Tibial nerve (tissue), 4 donors: Measurements from ENCODE around the gene PLEKHG5. TPM values are rescaled to one million over a fixed set of nuclear protein-coding genes. Genes with fewer than 3 reads are reported as not detected.
"Not testable (repeated sequence)": the region's sequence is repeated elsewhere in the genome, so short reads cannot be mapped to it uniquely, and the experiment has no call there.

Experiments
- DNase-seq, 2 donors: peaks; one replicate each; pipeline ENCODE4 v3.0.0-alpha.2; 2019; ENCODE audit warnings: low spot score in 2 of 2
- H3K27ac ChIP-seq, 4 donors: fragments of 200-600 bp; sonication (generic) in 3 of 4; one replicate each; pipeline ENCODE4 v1.5.1; 2017 to 2019; ENCODE audit warnings: mild to moderate bottlenecking in 1 of 4
- H3K27me3 ChIP-seq, 2 donors: fragments of 200-600 bp; sonication (generic) in 1 of 2; one replicate each; pipeline versions ENCODE4 v1.5.1 to v1.6.0; 2017 to 2019
- H3K36me3 ChIP-seq, 3 donors: fragments of 200-600 bp; sonication (generic); one replicate each; pipeline ENCODE4 v1.5.1; 2018 to 2019
- H3K4me1 ChIP-seq, 4 donors: fragments of 200-600 bp; sonication (generic) in 3 of 4; one replicate each; pipeline ENCODE4 v1.5.1; 2017 to 2019
- H3K4me3 ChIP-seq, 4 donors: fragments of 200-600 bp; sonication (generic) in 3 of 4; one replicate each; pipeline ENCODE4 v1.5.1; 2017 to 2019; ENCODE audit warnings: mild to moderate bottlenecking in 1 of 4, moderate library complexity in 1 of 4
- H3K9me3 ChIP-seq, 4 donors: fragments of 200-600 bp; sonication (generic) in 3 of 4; one replicate each; pipeline ENCODE4 v1.5.1; 2017 to 2019
- EP300 ChIP-seq, 2 donors: sonication (generic); formaldehyde crosslinking; IDR thresholded peaks; one replicate each; pipeline ENCODE4 v1.6.1; 2017; ENCODE audit warnings: antibody characterized with exemption in 2 of 2, mild to moderate bottlenecking in 1 of 2
- POLR2A ChIP-seq, 2 donors: fragments of 450-650 bp; IDR thresholded peaks; one replicate each; pipeline ENCODE4 v1.6.1; 2017; ENCODE audit warnings: antibody characterized with exemption in 2 of 2, mild to moderate bottlenecking in 2 of 2, moderate library complexity in 2 of 2
- WGBS, 2 donors: methylation state at CpG; one replicate each; pipeline ENCODE4 v1.1.5; 2018; 5-methylcytosine and 5-hydroxymethylcytosine counted together
- total RNA-seq, 4 donors: library from RNA; depleted of rRNA; stranded (reverse); fragments of >200 nt; gene quantifications; one replicate each; pipeline ENCODE4 v1.1.0, GENCODE V29; 2016
- TF ChIP-seq, protein P1 (sequence below), 5 experiments: fragments of 200-600 bp in 3 of 5; fragments of 450-650 bp in 2 of 5; sonication (generic) in 3 of 5; IDR thresholded peaks; one replicate each; pipeline ENCODE4 v1.5.1; 2016 to 2019; ENCODE audit warnings: antibody characterized with exemption in 5 of 5, mild to moderate bottlenecking in 3 of 5, moderate library complexity in 2 of 5

Gene PLEKHG5
- total RNA-seq, 4 donors from 2014 or later, result 25.6 to 40.8 (median 30.8) TPM

GRCh38 chr1:6495540-6496364, 4.3 kb upstream of the PLEKHG5 start:
- no peaks in the 10 kb centered on the region for H3K36me3 ChIP-seq
- TF ChIP-seq EP300 (IDR thresholded peaks at IDR 0.05), result no peak
- no peak for TF ChIP-seq POLR2A (IDR thresholded peaks at IDR 0.05)
- TF ChIP-seq, protein P1, sequence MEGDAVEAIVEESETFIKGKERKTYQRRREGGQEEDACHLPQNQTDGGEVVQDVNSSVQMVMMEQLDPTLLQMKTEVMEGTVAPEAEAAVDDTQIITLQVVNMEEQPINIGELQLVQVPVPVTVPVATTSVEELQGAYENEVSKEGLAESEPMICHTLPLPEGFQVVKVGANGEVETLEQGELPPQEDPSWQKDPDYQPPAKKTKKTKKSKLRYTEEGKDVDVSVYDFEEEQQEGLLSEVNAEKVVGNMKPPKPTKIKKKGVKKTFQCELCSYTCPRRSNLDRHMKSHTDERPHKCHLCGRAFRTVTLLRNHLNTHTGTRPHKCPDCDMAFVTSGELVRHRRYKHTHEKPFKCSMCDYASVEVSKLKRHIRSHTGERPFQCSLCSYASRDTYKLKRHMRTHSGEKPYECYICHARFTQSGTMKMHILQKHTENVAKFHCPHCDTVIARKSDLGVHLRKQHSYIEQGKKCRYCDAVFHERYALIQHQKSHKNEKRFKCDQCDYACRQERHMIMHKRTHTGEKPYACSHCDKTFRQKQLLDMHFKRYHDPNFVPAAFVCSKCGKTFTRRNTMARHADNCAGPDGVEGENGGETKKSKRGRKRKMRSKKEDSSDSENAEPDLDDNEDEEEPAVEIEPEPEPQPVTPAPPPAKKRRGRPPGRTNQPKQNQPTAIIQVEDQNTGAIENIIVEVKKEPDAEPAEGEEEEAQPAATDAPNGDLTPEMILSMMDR (IDR thresholded peaks at IDR 0.05), result no peak
- peaks cover 0 to 26% of the 10 kb centered on the region in 2 donors for H3K27me3 ChIP-seq
- no peaks in the 10 kb centered on the region for H3K9me3 ChIP-seq
- H3K4me3 ChIP-seq, result no peak overlapping the region
- WGBS, 2 donors, result 79 to 87% methylated on average over 12 to 14 of the region's 14 CpGs
- peak overlapping the region in 2 of 4 donors; percentile 20 to 89 for H3K27ac ChIP-seq
- H3K4me1 ChIP-seq, result peaks cover 0 to 68% (median 23%) of the 10 kb centered on the region in 4 donors
- DNase-seq, result no peak

DNA sequence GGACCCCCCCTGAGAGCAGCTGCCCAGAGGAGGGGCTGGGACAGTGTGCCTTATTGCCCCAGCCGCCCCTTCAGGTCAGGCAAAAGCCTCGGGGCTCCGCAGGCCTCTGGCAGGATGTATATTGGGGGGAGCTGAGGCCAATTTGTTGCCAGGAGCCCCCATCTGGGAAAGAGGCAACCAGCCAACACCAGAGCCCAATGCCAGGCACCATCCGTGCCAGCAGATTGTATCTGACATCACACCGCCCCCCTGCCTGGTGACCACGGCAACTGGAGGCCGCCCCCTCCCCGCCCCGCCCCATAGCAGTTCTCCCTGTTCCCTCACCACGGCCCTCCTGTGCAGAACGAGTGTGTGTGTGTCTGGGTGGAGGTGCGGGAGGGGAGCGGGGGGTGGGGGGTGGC, 3.6 kb upstream of the PLEKHG5 start:
- no peaks in the 10 kb centered on the region for H3K36me3 ChIP-seq
- TF ChIP-seq, protein P1 (IDR thresholded peaks at IDR 0.05), result no peak
- TF ChIP-seq EP300 (IDR thresholded peaks at IDR 0.05) (peak in 1 of 2 donors; percentile 11), POLR2A (IDR thresholded peaks at IDR 0.05) (no peak)
- H3K4me1 ChIP-seq, result peaks cover 0 to 68% (median 23%) of the 10 kb centered on the region in 4 donors
- H3K9me3 ChIP-seq, result no peaks in the 10 kb centered on the region
- DNase-seq, result no peak
- peaks cover 0 to 33% of the 10 kb centered on the region in 2 donors for H3K27me3 ChIP-seq
- WGBS, 2 donors, result 37 to 51% methylated on average over 7 to 10 of the region's 13 CpGs
- H3K27ac ChIP-seq, result peak overlapping the region in 2 of 4 donors; percentile 73 to 89
- no peak overlapping the region for H3K4me3 ChIP-seq

DNA sequence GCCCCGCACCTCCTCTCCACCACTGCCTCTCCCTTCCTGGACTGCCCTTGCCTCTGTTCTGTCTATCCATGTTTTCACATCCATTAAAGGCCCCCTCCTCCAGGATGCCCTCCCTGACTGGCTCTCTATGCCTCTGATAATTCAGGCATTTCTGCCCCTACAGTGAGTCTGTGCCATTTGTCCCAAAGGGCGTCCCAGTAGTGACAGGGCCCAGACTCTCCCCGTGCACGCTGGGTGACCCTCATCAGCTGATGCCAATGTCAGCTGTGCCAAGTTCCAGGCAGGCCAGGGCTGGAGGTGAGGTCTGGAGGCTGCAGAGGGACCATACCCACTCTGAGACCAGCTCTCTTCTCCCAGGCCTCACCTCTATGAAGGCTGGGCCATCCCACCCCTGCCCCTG, 3.2 kb upstream of the PLEKHG5 start:
- 71 to 79% methylated on average over 4 of the region's 4 CpGs for WGBS, 2 donors
- Histone ChIP-seq H3K9me3 (no peaks in the 10 kb centered on the region), H3K27ac (peak overlapping the region in 2 of 4 donors; percentile 73 to 89), H3K4me3 (no peak overlapping the region), H3K27me3 (peaks cover 0 to 35% of the 10 kb centered on the region in 2 donors), H3K36me3 (no peaks in the 10 kb centered on the region), H3K4me1 (peaks cover 0 to 68% (median 25%) of the 10 kb centered on the region in 4 donors)
- TF ChIP-seq POLR2A (IDR thresholded peaks at IDR 0.05) (no peak), EP300 (IDR thresholded peaks at IDR 0.05) (no peak)
- TF ChIP-seq, protein P1 (IDR thresholded peaks at IDR 0.05), result no peak
- DNase-seq, result no peak

GRCh38 chr1:6493834-6494223, 2.4 kb upstream of the PLEKHG5 start:
- not testable (repeated sequence) for H3K9me3 ChIP-seq, DNase-seq, H3K4me3 ChIP-seq, H3K36me3 ChIP-seq, H3K27ac ChIP-seq
- Histone ChIP-seq H3K4me1 (peaks cover 0 to 67% (median 23%) of the 10 kb centered on the region in 4 donors), H3K27me3 (peaks cover 0 to 35% of the 10 kb centered on the region in 2 donors)
- WGBS, 2 donors, result 93 to 99% methylated on average over 4 of the region's 4 CpGs

GRCh38 chr1:6491966-6492365, 499 bp upstream of the PLEKHG5 start:
- DNase-seq, result no peak
- TF ChIP-seq, protein P1 (IDR thresholded peaks at IDR 0.05), result no peak
- TF ChIP-seq POLR2A (IDR thresholded peaks at IDR 0.05) (no peak), EP300 (IDR thresholded peaks at IDR 0.05) (no peak)
- H3K4me1 ChIP-seq, result peaks cover 0 to 61% (median 12%) of the 10 kb centered on the region in 4 donors
- WGBS, 2 donors, result 56 to 63% methylated on average over 9 to 10 of the region's 10 CpGs
- no peaks in the 10 kb centered on the region for H3K9me3 ChIP-seq
- no peak overlapping the region for H3K4me3 ChIP-seq
- H3K36me3 ChIP-seq, result no peaks in the 10 kb centered on the region
- H3K27ac ChIP-seq, result peak overlapping the region in 1 of 4 donors; percentile 72
- peaks cover 0 to 24% of the 10 kb centered on the region in 2 donors for H3K27me3 ChIP-seq
